A549 treated with CORT108297 at 1 μM for 4 hours (cell line): ENCODE measurements around the gene TAF7. TPM values are rescaled to one million over a fixed set of nuclear protein-coding genes. Genes with fewer than 3 reads are reported as not detected.

ENCODE experiments used
- total RNA-seq: library from RNA; stranded (reverse); fragments of 200-300 nt; extraction: Qiagen RNA extraction; gene quantifications from 5 replicates; pipeline ENCODE4 v1.2.3, GENCODE V29; 2022

Gene TAF7, protein sequence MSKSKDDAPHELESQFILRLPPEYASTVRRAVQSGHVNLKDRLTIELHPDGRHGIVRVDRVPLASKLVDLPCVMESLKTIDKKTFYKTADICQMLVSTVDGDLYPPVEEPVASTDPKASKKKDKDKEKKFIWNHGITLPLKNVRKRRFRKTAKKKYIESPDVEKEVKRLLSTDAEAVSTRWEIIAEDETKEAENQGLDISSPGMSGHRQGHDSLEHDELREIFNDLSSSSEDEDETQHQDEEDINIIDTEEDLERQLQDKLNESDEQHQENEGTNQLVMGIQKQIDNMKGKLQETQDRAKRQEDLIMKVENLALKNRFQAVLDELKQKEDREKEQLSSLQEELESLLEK
- 61.5 to 85.8 TPM (median 70.6 TPM) in 5 replicates for total RNA-seq

DNA sequence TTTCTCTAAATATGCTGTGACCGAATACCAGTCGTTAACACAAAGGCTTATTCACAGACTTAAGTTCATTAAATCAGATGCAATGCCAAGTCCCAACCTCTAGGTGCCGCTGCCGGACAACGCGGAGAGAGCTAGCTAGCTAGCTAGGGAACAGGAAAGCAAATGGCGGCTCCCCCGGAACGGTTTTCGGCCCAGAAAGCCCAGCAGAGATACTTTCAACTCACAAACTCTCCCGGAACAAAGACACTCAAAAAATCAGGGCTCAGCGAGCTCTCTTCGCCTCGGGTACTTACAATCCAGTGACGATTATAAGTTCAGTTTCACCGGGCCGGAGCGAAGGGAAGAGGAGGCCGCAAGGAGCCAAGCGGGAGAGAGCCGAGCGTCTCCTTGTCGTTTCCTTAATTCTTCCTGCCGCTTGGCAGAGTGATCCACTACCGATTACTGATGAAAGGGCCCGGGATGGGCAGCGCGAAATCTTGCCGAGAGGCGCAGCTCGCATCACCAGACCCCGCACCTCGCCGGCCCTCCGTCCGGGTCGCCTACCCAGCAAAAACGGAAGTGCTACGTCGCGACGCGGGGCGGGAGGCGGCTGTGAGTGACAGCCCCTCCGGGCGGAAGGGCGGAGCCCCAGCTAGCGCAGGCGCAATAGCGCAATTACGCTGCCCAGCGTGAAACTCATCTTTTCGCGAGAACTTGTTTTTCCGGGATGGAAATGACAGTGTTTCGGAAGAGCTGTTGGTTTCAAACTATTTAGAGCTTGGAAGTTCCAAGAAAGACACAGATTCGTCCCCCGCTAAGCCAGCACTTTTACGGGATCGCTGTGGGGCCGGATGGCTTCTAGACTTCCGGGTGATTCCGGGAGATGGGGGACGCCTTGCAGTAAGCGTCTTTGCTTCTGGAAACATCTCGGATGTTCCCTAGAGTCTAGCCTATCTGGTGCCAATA is at the start of gene TAF7:
TAF7 (minus strand) TSS at position 560 of the 945 bp plus-strand sequence. CDS start 740 bp downstream, outside the sequence.

DNA sequence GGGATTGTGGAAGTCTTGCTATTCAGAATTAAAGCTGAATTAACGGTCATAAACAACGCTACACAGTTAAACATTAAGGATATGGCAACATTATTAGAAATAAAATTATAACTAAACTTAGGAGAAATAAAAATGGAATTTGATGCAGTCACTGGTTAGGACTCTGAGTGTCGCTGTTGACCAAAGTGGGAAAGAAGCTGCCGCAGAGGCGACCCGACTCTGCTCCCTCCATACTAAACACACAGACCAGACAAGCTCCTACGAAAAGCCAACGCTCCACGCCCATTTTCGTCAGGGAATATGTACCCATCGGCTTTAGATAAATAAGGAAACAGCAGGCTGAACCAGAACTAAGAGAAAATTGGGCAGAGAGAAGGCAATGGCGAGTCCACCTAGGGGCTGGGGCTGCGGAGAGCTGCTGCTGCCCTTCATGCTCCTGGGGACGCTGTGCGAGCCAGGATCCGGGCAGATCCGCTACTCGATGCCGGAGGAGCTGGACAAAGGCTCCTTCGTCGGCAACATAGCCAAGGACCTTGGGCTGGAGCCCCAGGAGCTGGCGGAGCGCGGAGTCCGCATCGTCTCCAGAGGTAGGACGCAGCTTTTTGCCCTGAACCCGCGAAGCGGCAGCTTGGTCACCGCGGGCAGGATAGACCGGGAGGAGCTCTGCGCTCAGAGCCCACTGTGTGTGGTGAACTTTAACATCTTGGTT is 43.5 kb upstream of the TAF7 start, which contains the start of gene PCDHGA5:
PCDHGA5 (plus strand) TSS at position 211 of the 709 bp plus-strand sequence; CDS start at position 380, 169 bp downstream.

DNA sequence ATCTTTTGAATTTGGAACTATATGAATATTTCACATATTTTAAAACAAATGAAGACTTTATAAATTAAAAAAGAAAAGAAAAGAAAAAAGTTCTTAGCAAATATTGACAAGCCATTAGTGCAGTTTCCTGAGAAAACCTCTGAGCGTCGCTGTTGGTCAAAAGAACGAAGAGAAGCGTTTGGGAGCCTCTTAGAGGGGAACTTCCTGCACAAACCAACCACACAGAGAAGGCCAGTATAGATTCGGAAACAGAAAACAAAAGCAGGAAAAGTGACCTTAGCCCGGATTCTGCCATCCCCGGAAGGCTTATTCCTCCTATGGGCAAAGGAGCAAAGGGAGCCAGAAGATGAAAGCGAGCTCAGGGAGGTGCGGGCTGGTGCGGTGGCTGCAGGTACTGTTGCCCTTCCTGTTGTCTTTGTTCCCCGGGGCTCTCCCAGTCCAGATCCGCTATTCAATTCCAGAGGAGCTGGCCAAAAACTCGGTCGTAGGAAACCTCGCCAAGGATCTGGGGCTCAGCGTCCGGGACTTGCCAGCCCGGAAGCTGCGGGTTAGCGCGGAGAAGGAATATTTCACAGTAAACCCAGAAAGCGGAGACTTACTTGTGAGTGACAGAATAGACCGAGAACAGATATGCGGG is 39.3 kb upstream of the TAF7 start, which contains the start of gene PCDHGB2:
PCDHGB2 (plus strand) TSS at position 205 of the 637 bp plus-strand sequence; CDS start at position 347, 142 bp downstream.

DNA sequence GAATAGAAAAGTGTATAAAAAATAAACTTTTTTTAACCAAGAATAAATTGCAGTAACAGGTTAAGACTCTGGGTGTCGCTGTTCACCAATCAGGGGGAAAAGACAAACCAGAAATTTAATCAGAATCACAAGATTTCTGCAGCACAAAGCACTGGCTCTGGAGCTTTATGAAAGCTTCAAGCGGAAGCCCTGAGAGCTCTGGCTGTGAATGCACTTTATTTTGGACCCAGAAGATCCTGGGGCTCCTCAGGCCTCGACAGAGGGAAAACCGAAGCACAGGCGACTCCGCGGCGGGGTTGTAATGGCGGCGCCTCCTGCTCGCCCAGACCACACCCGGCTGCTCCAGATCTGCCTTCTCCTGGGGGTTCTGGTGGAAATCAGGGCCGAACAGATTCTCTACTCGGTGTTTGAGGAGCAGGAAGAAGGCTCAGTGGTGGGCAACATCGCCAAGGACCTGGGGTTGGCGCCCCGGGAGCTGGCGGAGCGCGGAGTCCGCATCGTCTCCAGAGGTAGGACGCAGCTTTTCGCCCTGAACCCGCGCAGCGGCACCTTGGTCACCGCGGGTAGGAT is 34.4 kb upstream of the TAF7 start, which contains the start of gene PCDHGA4:
PCDHGA4 (plus strand) TSS at position 122 of the 570 bp plus-strand sequence; CDS start at position 209, 87 bp downstream.

DNA sequence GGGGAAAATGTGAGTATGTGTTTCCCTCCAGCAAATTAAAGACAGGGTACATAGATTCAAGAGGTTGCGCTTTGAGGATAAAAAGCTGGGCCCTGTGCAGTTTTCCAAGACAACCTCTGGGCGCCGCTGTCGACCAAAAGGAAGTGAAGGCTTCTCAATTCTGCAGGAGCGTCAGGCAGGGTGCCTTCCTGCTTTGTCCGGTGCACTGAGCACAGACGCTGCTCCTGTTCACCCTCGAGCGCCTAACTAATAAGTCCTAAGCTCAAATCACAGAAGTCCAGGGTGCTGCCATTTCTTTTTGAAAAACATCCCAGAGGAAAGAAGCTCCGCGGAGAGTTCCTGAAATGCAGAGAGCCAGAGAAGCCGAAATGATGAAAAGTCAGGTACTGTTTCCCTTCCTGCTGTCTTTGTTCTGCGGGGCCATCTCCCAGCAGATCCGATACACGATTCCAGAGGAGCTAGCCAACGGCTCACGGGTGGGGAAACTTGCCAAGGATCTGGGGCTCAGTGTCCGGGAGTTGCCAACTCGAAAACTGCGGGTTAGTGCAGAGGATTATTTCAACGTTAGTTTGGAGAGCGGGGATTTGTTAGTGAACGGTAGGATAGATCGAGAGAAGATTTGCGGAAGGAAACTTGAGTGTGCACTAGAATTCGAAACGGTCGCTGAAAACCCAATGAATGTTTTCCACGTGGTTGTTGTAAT is 29.5 kb upstream of the TAF7 start, which contains the start of gene PCDHGB1:
PCDHGB1 (plus strand) TSS at position 183 of the 703 bp plus-strand sequence; CDS start at position 345, 162 bp downstream.

DNA sequence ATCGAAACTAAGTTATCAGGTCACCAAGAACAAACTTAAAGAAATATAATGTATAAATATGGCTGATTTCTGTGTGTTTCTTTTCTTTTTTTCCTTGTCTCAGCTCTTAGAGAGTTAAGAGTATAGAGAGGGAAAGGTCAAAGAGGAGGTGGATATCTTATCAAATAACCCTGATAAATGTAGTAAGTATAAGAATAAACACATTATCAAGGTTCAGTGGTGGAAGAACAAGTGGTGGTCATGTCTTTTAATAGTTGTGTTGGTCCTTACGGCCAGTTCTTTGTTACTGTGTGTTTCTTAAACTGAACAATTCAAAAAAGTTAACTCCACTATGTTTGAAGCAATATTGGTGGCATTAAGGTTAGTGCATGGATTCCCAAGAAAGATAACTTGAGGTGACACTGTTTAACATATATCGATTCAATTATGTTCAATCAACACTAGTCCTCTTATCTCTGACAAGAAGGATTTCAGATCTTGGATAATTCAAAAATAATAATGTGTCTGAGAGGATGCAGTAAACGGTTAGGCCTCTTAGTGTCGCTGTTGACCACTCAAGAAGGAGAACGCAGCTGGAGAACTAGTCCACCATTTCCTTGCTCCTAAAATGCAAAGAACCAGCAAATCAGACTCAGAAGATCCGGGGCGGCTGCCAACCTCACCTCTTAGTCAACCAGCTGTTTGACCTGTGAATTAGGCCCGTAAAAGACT is 22.8 kb upstream of the TAF7 start, which contains the start of gene PCDHGA3:
PCDHGA3 (plus strand) TSS at position 588 of the 711 bp plus-strand sequence. CDS start 205 bp downstream, outside the sequence.

DNA sequence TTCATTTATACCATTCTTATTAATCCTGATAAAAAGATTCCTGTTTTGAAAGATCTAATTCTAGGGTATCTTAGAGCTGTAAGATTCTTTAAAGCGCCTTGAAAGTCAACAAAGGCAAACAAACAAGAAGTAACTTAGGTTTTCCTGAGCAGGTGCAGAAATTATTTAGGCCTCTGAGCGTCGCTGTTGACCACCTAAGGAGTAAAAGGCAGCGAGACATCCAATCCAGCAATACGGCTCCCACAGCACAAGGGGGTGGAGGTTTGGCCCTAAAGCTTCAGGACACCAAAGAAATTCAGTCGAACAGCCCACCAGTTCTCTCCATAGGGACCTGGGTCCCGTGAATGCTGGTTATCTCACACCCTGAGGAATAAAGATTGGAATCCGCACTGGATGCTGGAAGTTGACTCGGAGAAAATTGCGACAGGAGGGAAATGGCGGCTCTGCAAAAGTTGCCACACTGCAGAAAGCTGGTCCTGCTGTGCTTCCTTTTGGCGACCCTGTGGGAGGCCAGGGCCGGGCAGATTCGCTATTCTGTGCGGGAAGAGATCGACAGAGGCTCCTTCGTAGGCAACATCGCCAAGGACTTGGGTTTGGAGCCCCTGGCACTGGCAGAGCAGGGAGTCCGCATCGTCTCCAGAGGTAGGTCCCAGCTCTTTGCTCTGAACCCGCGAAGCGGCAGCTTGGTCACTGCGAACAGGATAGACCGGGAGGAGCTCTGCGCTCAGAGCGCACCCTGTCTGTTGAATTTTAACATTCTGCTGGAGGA is 18.1 kb upstream of the TAF7 start, which contains the start of gene PCDHGA2:
PCDHGA2 (plus strand) TSS at position 223 of the 769 bp plus-strand sequence.

DNA sequence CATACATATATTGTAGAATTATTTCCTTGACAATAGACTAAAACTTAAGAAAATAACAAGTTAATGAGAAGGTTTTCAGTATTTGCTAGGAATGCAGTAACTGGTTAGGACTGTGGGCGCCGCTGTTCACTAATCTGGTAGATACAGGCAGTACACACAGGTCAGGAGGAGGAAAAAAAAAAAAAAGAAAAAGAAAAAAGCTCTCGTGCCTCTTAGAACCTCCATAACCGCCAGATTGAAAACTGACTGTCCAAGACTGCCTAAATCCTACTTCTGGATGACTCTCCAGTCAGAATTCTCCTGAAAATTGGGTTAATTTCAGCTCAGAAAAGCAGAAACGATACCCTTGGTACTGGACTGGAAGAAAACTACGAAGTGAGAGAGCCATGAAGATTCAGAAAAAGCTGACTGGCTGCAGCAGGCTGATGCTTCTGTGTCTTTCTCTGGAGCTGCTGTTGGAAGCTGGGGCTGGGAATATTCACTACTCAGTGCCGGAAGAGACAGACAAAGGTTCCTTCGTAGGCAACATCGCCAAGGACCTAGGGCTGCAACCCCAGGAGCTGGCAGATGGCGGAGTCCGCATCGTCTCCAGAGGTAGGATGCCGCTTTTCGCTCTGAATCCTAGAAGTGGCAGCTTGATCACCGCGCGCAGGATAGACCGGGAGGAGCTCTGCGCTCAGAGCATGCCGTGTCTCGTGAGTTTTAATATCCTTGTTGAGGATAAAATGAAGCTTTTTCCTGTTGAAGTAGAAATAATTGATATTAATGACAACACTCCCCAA is 9.9 kb upstream of the TAF7 start, which contains the start of gene PCDHGA1:
PCDHGA1 (plus strand) TSS at position 216 of the 782 bp plus-strand sequence.

DNA sequence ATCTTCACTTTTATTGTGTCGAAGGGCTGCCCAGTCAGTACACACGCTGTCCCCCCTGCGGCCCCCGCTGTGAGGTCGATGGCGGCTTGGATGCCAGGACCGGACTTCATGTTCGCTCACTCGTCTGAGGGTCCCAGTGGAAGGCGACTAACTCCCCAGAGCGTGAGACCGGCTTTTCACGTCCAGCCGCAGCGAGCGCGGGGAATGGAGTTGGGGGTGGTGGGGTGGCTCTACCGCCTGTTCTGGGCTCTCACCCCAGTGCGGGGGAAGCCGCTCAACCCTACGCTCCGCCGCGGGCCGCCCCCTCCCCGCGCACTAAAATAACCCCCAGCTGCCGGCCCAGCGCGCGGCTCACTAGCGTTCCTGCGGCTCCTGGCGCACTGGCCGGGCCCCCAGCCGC is 16.8 kb downstream of the TAF7 start, which contains the start of gene SLC25A2:
SLC25A2 (minus strand) TSS at position 294 of the 400 bp plus-strand sequence; CDS start at position 110, 184 bp downstream.

Other genes starting within 250 kb of the TAF7 start
- 3.1 to 6.7 TPM (median 3.8 TPM) in 5 replicates for gene PCDHB2, start 226.2 kb downstream of the TAF7 start, total RNA-seq
- gene PCDHB3, start 220.3 kb downstream of the TAF7 start, total RNA-seq = 0.06 to 1.8 TPM (median 0.06 TPM) in 3 of 5 replicates, not detected in the others
- 0.06 to 0.12 TPM (median 0.07 TPM) in 4 of 5 replicates, not detected in the other for gene PCDHB4, start 199.0 kb downstream of the TAF7 start, total RNA-seq
- 1.2 to 1.8 TPM (median 1.6 TPM) in 5 replicates for gene PCDHB5, start 185.6 kb downstream of the TAF7 start, total RNA-seq
- gene PCDHB6, start 170.7 kb downstream of the TAF7 start, total RNA-seq = 0.91 to 1.2 TPM (median 1.1 TPM) in 5 replicates
- gene PCDHB7, start 148.1 kb downstream of the TAF7 start, total RNA-seq = 0.03 TPM in 1 of 5 replicates, not detected in the others
- 0.29 to 0.41 TPM (median 0.32 TPM) in 5 replicates for gene PCDHB8, start 143.0 kb downstream of the TAF7 start, total RNA-seq
- 0.06 to 0.10 TPM (median 0.06 TPM) in 5 replicates for gene PCDHB16, start 138.4 kb downstream of the TAF7 start, total RNA-seq
- 0.02 to 0.09 TPM (median 0.06 TPM) in 4 of 5 replicates, not detected in the other for gene PCDHB9, start 133.6 kb downstream of the TAF7 start, total RNA-seq
- 0.02 to 0.03 TPM in 2 of 5 replicates, not detected in the others for gene PCDHB10, start 128.4 kb downstream of the TAF7 start, total RNA-seq
- gene PCDHB11, start 121.2 kb downstream of the TAF7 start, total RNA-seq = 0.05 to 0.11 TPM (median 0.07 TPM) in 5 replicates
- 0.03 to 0.04 TPM in 2 of 5 replicates, not detected in the others for gene PCDHB12, start 112.1 kb downstream of the TAF7 start, total RNA-seq
- 0.03 to 0.10 TPM (median 0.05 TPM) in 5 replicates for gene PCDHB13, start 106.9 kb downstream of the TAF7 start, total RNA-seq
- 0.05 to 0.16 TPM (median 0.07 TPM) in 5 replicates for gene PCDHB14, start 97.4 kb downstream of the TAF7 start, total RNA-seq
- gene PCDHB15, start 75.4 kb downstream of the TAF7 start, total RNA-seq = 0.02 to 0.07 TPM (median 0.06 TPM) in 3 of 5 replicates, not detected in the others
- gene SLC25A2, start 16.7 kb downstream of the TAF7 start, total RNA-seq = 0.05 TPM in 1 of 5 replicates, not detected in the others
- 0.30 to 0.39 TPM (median 0.37 TPM) in 5 replicates for gene PCDHGA1, start 9.7 kb upstream of the TAF7 start, total RNA-seq
- gene PCDHGA2, start 18.0 kb upstream of the TAF7 start, total RNA-seq = 0.55 to 0.78 TPM (median 0.63 TPM) in 5 replicates
- 0.04 to 0.07 TPM in 2 of 5 replicates, not detected in the others for gene PCDHGA3, start 23.0 kb upstream of the TAF7 start, total RNA-seq
- gene PCDHGB1, start 29.3 kb upstream of the TAF7 start, total RNA-seq = 1.3 to 2.0 TPM (median 1.8 TPM) in 5 replicates
- 0.07 to 0.17 TPM (median 0.16 TPM) in 5 replicates for gene PCDHGA4, start 34.2 kb upstream of the TAF7 start, total RNA-seq
- 0.06 to 0.12 TPM (median 0.08 TPM) in 5 replicates for gene PCDHGB2, start 39.2 kb upstream of the TAF7 start, total RNA-seq
- gene PCDHGA5, start 43.4 kb upstream of the TAF7 start, total RNA-seq = 0.07 to 0.24 TPM (median 0.15 TPM) in 5 replicates
- gene PCDHGB3, start 49.5 kb upstream of the TAF7 start, total RNA-seq = 0.17 to 0.33 TPM (median 0.24 TPM) in 5 replicates
- gene PCDHGA6, start 53.1 kb upstream of the TAF7 start, total RNA-seq = 0.13 to 0.27 TPM (median 0.22 TPM) in 5 replicates
- 0.82 to 1.0 TPM (median 0.97 TPM) in 5 replicates for gene PCDHGA7, start 62.0 kb upstream of the TAF7 start, total RNA-seq
- gene PCDHGB4, start 66.9 kb upstream of the TAF7 start, total RNA-seq = 0.70 to 1.0 TPM (median 0.98 TPM) in 5 replicates
- 0.02 to 0.08 TPM (median 0.03 TPM) in 5 replicates for gene PCDHGA8, start 71.8 kb upstream of the TAF7 start, total RNA-seq
- 2.1 to 2.6 TPM (median 2.4 TPM) in 5 replicates for gene PCDHGB5, start 77.2 kb upstream of the TAF7 start, total RNA-seq
- gene PCDHGA9, start 82.0 kb upstream of the TAF7 start, total RNA-seq = 0.02 to 0.09 TPM (median 0.05 TPM) in 4 of 5 replicates, not detected in the other
- gene PCDHGB6, start 87.2 kb upstream of the TAF7 start, total RNA-seq = 0.03 to 0.14 TPM (median 0.09 TPM) in 5 replicates
- gene PCDHGA10, start 92.2 kb upstream of the TAF7 start, total RNA-seq = 0.01 to 0.02 TPM (median 0.02 TPM) in 3 of 5 replicates, not detected in the others
- 0.03 to 0.08 TPM (median 0.06 TPM) in 4 of 5 replicates, not detected in the other for gene PCDHGB7, start 96.9 kb upstream of the TAF7 start, total RNA-seq
- gene PCDHGA11, start 100.3 kb upstream of the TAF7 start, total RNA-seq = 0.02 to 0.03 TPM (median 0.02 TPM) in 4 of 5 replicates, not detected in the other
- 0.02 to 0.03 TPM in 2 of 5 replicates, not detected in the others for gene PCDHGA12, start 109.7 kb upstream of the TAF7 start, total RNA-seq
- gene PCDHGC3, start 155.2 kb upstream of the TAF7 start, total RNA-seq = 5.0 to 6.7 TPM (median 5.6 TPM) in 5 replicates
- gene PCDHGC4, start 164.2 kb upstream of the TAF7 start, total RNA-seq = 0.01 to 0.05 TPM (median 0.03 TPM) in 3 of 5 replicates, not detected in the others
- 0.02 to 0.03 TPM (median 0.03 TPM) in 3 of 5 replicates, not detected in the others for gene PCDHGC5, start 168.3 kb upstream of the TAF7 start, total RNA-seq